Kidney epithelial cell (primary cell): Measurements from ENCODE around the gene ECE2. TPM values are rescaled to one million over a fixed set of nuclear protein-coding genes. Genes with fewer than 3 reads are reported as not detected.

Experiments
- DNase-seq: peaks from one replicate; pipeline ENCODE4 v3.0.0-alpha.2; 2010; ENCODE audit warnings: low read depth
- H3K27me3 ChIP-seq: 2 replicates; pipeline ENCODE4 v1.6.0; 2011; ENCODE audit warnings: low read length; ENCODE audit not compliant: control insufficient read depth, insufficient read depth
- H3K36me3 ChIP-seq: 2 replicates; pipeline ENCODE4 v1.5.1; 2011; ENCODE audit warnings: low read length; ENCODE audit not compliant: control insufficient read depth, insufficient read depth
- H3K4me3 ChIP-seq: 2 replicates; pipeline ENCODE4 v1.5.1; 2011; ENCODE audit warnings: low read depth, mild to moderate bottlenecking, control low read depth, low read length
- CTCF ChIP-seq: IDR thresholded peaks from 2 replicates; pipeline ENCODE4 v1.5.1; 2011; ENCODE audit warnings: mild to moderate bottlenecking, moderate library complexity, low read length, control low read depth, inconsistent platforms; ENCODE audit not compliant: insufficient read depth, poor library complexity, severe bottlenecking
- total RNA-seq: library from RNA; depleted of rRNA; stranded (reverse); fragments of >200 nt; gene quantifications from 2 replicates; pipeline ENCODE4 v1.2.3, GENCODE V29; 2015

Gene ECE2
- total RNA-seq, 1 donor from 2014 or later: not detected

GRCh38 chr3:184239221-184239620, 36.6 kb upstream of the ECE2 start:
- no peak for TF ChIP-seq CTCF
- Histone ChIP-seq H3K4me3 (no peak overlapping the region), H3K36me3 (no peaks in the 10 kb centered on the region), H3K27me3 (peaks cover 15% of the 10 kb centered on the region)
- no peak for DNase-seq

- Histone ChIP-seq H3K36me3 (no peaks in the 10 kb centered on the region), H3K4me3 (no peak overlapping the region), H3K27me3 (peaks cover 15% of the 10 kb centered on the region)
- TF ChIP-seq CTCF: no peak
- DNase-seq: no peak
These were observed 36.1 kb upstream of the ECE2 start for GRCh38 chr3:184239708-184240107.

- Histone ChIP-seq H3K36me3 (no peaks in the 10 kb centered on the region), H3K4me3 (no peak overlapping the region), H3K27me3 (peaks cover 15% of the 10 kb centered on the region)
- no peak for TF ChIP-seq CTCF
- DNase-seq: no peak
These were observed 35.3 kb upstream of the ECE2 start for GRCh38 chr3:184240384-184241140.

GRCh38 chr3:184241141-184241446, 34.7 kb upstream of the ECE2 start:
- Histone ChIP-seq H3K4me3 (no peak overlapping the region), H3K27me3 (peaks cover 15% of the 10 kb centered on the region), H3K36me3 (no peaks in the 10 kb centered on the region)
- no peak for TF ChIP-seq CTCF
- DNase-seq: no peak

- no peak for DNase-seq
These were observed 34.1 kb upstream of the ECE2 start for GRCh38 chr3:184241447-184242296.

More at GRCh38 chr3:184241447-184242296, 34.1 kb upstream of the ECE2 start:
- Histone ChIP-seq H3K27me3 (peaks cover 13% of the 10 kb centered on the region), H3K36me3 (no peaks in the 10 kb centered on the region), H3K4me3 (no peak overlapping the region)
- peak; percentile 72 for TF ChIP-seq CTCF
